GM19328 (cell line): ENCODE data around the gene TNFAIP6.

ENCODE experiments used
- ATAC-seq: cut with Tn5 transposase; IDR thresholded peaks from one replicate; pipeline ENCODE4 v1.9.1; 2021; ENCODE audit warnings: mild to moderate bottlenecking, moderate library complexity; ENCODE audit not compliant: unreplicated experiment

Gene TNFAIP6

DNA sequence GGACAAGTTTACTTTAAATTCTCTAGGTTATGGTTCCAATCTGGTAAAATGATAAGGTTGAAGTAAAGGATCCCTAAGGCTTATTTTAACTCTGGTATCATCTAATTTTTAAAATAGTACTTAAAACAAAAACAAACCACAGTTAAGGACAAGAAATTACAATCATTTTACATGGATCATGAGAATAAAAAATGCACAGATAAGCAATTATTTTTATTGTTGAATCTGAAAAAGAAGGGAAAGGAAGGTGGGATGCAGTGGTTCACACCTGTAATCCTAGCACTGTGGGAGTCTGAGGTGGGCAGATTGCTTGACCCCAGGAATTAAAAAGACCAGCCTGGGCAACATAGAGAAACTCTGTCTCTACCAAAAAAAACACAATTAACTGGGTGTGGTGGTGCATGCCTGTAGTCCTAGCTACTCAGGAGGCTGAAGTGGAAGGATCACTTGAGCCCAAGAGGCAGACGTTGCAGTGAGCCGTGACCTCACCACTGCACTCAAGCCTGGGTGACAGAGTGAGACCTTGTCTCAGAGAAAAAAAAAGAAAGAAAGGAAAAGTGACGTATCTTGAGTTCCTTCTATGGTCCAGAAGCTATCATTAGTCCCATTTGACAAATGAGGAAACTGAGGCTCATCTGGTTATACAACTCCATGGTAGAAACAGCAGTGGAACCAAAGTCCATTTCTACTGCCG is 2.5 kb downstream of the TNFAIP6 start:
- ATAC-seq, result no peak

DNA sequence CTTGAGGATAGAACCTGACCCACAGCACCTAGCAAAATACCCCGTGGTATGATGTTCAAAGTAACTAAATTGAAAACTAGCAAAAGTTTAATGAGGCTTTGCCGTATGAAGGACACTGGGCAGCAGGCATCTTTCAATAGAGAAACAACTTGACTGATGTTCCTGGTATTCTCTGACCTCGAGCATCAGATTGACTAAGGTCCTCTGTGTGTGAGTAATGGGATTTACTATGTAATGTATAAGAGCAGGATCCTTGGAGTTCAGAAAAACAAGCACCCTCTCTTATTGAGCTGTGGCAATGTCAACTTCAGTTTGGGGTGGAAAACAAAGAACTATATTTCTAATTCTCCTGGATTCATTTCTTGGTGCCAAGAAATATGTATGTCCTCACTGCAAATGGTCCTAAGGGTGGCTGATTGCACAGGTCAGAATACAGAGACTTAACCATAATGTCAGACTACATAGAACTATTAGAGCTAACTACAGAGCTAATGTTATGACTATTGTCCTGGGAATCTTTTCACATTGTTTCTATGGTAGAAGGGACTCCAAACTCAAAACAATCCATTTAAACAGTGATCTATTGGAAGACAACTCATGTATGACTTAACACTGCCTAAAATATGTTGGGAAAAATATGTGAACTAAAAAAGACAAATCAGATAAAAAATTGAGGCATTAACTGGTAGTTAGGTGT is 4.4 kb downstream of the TNFAIP6 start:
- no peak for ATAC-seq

DNA sequence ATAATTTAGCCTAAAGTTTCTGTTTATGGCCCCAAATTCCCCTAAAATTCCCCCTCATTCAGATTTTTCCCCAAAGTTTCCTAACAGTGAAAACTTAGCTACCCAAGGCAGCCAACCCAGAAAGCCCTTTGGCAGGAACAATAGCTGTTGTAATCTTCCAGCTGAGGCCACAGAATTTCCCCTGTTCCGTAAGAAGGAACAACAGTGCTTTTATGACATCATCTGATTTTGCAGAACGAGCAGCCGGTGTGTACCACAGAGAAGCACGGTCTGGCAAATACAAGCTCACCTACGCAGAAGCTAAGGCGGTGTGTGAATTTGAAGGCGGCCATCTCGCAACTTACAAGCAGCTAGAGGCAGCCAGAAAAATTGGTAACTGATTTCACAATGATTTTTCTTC is 6.3 kb downstream of the TNFAIP6 start:
- ATAC-seq, result no peak

DNA sequence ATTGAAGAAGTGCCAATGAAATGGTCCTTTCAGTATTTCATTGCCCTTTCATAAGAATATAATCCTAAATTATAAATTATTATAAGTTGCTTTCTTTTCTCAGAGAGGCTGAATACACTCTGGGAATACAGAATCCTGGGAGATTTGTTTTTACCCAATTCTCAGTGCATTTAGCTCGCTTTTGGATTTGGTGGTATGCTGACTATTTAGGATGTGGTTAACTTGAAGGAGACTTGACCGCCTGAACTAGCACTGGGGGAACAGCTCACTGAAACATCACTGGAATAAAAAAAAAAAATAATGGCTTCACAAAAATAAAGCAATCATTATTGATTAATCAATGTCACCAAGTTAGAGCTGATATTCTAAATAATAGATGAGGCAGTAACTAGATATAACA is 10.2 kb downstream of the TNFAIP6 start:
- no peak for ATAC-seq

DNA sequence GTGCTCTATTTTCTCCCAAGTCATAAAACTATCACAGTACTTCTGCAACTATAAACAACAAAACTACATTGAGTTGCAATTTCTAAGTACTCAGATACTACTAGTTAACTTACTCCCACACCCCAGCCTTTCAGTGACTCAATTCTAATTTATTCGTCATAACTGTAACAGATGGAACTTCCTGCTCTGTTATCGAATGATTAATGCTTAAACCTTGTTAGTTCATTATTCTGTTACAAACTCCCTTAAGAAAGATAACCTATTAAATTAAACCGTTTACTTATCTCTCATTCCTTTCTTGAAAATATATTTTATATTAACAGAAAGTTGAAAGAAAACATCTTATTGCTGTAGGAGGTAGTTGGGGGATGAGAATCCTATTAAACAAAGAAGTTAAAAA is 17.0 kb downstream of the TNFAIP6 start:
- peak; percentile 81 for ATAC-seq

DNA sequence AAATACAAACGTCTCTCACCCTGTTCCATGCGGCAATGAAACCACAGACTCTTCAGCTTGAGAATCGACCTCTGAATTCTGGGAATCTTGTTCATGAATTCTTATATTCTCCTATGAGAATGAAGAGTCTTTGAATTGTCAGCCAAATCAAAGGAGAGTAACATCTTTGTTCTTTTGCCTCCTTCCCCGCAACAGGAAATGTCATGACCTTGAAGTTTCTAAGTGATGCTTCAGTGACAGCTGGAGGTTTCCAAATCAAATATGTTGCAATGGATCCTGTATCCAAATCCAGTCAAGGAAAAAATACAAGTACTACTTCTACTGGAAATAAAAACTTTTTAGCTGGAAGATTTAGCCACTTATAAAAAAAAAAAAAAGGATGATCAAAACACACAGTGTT is 21.8 kb downstream of the TNFAIP6 start:
- no peak for ATAC-seq

DNA sequence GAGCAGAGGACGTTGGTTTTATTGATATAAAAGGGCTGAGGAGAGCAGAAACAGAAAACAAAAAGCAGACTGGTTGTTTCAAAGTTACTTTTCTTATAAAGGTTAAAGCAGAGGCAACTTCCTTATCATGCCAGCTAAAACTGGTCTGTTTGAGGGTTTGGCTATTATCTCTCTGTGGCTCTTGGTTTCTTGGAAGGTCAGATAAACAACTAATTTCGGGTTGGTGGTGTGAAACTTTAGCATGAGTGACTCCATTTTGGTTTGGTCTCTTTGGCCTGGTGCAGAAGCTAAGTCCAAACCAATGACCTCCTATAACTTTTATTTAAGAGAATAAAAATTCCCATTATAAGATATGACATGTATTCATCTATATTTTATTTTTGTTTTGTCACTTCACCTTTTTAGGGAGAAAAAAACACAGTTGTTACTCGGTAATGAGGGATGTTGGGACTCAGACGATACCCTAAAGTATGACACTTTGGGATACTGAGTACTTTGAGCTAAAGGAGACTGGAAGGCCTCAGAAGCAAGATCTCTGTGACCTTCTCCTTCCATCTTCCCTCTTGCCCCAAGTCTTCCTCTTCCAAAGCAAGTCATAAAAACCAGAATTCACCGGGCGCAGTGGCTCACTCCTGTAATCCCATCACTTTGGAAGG is 23.3 kb downstream of the TNFAIP6 start:
- ATAC-seq, result no peak

DNA sequence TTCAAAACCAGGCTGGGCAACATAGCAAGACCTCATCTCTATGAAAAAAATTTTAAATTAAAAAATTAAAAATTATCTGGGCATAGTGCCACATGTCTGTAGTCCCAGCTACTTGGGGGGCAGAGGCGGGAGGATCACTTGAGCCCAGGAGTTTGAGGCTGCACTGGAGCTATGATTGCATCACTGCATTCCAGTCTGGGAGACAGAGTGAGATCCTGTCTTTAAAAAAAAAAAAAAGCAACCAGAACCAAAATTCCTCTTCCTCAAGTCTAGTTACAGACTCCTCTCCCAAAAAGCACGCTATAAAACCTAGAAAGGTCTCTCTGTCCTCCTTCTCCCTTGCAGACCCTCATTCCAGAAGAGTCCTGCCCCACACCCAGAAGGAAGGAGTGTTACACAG is 23.9 kb downstream of the TNFAIP6 start:
- ATAC-seq, result no peak

DNA sequence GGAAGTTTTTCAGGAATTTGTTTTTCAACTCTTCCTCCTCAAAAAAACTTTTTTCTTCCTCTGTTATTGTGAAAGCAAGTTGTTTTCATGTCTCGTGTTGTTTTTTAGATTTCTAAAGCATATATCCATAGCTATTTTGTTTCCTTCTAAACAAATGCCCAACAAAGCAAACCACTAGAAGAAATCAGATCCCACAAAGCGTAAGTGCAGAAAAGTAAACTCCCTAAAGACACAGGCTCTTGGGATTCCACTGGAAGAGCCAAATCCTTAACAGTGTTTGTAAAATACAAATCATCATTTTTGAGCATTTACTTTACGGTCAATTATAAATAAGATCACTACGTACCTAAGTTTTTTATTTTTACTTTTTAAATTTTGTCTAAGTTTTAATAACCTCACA is 30.6 kb downstream of the TNFAIP6 start:
- no peak for ATAC-seq

DNA sequence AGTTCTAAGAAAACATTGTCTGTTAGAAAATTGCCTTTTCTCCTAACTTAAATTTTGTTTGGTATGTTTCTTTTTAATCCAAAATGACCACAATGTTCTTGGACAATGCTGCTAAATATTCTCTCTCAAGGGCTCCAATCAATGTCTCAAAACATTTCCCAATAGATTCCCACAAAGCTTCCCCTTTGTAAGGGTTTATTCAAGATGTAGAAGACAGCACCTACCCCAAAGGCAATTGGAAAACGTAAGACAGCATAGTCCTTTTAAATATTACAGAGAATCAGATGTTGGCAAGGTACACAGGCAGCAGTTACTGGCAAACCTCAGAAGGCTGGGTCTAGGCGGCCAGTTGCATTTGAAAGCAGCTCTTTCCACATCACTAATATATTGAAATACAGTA is 34.0 kb downstream of the TNFAIP6 start:
- no peak for ATAC-seq

DNA sequence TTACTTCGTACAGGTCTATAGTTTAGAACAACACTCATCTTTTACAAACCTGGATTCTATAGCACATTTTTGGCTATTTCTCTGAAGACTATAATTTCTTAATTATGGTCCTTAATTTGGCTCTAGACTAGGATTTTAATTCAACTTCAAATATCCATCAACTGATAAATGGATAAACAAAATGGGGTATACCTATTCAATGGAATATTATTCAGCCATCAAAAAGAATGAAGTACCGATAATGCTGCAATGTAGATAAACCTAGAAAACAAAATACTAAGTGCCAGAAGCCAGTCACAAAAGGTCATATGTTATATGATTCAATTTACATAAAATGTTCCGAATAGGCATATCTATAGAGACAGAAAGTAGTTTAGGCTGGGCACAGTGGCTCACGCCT is 37.1 kb downstream of the TNFAIP6 start:
- no peak for ATAC-seq

DNA sequence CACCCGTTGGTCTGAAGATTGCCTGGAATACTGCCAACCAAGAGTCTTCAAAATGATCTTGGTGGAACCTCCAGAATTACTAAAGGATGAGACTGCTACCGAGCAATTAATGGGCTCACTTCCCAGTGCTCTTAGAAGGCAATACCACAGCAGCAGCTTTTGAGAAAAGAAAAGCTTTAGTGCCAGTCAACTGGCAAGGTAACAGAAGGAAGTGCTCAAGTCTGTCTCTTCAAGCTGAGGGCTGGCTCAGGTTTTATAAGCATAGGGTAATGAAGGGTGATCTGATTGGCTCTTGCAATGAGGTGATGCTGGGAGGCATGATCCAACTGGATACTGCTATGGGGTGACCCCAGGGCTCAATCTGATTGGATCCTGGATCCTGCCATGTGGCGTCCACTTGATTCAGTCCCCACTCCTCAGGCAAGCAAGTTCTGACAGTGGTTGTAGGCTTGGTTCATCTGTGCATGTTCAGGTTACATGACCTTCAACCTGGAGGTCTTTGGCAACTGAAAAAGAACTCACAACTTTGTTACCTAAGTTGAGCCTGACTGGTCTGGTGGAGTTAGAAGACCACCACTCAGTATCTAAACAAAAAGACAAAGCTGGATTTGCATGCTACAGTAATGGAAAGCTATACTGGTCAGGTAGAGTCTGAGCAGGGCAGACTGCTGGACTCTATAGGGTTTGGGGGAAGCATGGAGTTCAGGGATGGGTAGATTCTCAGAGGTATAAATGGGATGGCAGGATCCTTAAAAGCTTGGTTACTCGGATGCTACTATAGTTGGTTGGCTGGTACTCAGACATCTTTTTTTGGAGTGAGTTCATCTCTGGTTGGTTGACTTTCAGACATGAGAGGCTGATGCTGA is 38.4 kb downstream of the TNFAIP6 start:
- ATAC-seq, result no peak

DNA sequence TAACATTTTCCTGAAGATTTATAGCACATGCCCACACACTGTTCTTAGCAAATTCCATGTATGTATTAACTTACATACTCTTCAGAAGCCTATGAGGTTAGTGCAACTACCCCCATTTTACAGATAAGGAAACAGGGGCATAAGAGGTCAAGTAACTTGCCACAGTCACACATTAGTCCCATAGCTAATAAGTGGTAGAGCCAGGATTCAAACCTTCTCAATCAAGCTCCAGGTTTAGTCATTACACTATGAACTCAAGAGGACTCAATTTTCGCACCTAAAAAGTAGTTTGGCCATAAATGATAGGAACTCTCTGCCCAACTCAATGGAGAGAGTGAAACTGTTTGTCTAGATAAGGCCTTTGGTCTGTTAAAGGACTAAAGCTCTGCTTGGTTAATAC is 42.6 kb downstream of the TNFAIP6 start:
- no peak for ATAC-seq

DNA sequence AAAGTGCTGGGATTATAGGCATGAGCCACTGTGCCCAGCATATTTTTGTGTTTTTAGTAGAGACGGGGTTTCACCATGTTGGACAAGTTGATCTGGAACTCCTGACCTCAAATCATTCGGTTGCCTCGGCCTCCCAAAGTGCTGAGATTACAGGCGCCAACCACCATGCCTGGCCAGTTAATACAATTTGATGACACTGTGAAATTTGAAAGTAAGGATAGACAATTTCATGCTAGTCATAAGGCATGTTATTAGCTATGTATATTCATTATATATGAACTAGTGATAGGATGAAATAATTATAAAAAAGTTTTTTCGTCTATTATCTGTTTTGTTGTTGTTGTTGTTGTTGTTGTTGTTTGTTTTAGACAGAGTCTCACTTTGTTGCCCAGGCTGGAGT is 43.8 kb downstream of the TNFAIP6 start:
- ATAC-seq, result no peak

DNA sequence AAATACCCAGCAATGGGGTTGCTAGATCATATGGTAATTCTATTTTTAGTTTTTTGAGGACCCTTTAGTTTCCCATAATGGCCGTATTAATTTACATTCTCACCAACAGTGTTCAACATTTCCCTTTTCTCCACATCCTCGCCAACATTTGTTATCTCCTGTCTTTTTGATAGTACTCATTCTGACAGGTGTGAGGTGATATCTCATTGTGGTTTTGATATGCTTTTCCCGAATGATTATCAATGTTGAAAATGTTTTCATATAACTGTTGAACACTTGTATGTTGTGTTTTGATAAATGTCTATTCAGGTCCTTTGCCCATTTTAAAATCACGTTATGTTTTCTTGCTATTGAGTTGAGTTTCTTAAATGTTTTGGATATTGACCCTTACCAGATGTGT is 46.5 kb downstream of the TNFAIP6 start:
- ATAC-seq, result no peak

DNA sequence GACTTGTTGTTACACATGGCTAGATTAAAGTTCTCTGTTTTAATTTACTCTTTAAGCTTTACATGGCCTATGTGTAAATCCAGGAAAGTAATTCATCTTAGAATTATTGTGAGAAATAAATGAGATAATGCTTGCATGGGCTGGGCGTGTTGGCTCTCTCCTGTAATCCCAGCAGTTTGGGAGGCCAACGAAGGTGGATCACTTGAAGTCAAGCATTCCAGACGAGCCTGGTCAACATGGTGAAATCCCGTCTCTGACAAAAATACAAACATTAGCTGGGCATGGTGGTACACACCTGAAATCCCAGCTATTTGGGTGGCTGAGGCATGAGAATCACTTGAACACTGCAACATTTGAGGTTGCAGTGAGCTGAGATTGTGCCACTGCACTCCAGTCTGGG is 48.0 kb downstream of the TNFAIP6 start:
- no peak for ATAC-seq

DNA sequence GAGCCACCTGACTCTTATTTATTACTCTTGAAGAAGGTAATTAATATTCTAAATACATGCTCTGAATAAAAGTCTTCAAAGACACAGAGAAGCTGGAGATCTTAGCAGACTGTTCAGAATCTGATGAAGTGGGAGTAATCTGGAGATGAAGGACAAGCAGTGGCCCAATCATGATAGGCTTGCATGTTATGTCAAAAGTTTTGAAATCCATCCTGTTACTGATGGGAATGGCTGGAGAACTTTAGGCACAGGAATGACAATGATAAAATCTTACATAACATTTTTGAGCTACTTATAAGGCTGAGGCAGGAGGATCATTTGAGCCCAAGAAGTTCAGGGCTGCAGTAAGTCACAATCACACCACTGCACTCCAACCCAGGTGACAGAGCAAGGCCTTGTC is 49.9 kb downstream of the TNFAIP6 start:
- no peak for ATAC-seq

DNA sequence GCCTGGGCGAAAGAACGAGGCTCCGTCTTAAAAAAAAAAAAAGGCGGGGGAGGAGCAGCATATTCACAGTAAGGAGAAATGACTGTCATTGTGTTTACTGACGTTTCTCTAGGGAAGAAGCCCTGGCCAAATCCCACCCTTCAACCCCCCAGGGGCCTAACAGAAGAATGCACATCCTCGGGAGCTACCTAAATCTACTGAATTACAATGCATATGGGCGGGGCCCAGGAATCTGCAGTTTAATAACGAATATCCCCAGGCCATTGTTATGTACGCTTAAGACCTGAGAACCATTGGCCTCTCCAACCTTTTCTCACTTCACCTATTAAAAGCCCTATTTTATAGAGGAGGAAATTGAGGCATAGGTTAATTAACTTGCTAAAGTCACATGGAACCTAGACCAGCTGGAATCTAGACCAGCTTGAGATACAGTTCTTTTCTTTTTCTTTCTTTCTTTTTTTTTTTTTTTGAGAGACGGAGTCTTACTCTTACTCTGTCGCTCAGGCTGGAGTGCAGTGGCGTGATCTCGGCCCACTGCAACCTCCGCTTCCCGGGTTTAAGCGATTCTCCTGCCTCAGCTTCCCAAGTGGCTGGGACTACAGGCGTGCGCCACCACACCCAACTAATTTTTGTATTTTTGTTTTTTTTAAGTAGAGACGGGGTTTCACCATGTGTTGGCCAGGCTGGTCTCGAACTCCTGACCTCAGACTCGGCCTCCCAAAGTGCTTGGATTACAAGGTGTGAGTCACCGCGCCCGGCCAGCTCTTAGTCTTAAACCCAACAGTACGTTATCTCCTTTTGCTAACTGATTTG is 51.6 kb downstream of the TNFAIP6 start:
- no peak for ATAC-seq

DNA sequence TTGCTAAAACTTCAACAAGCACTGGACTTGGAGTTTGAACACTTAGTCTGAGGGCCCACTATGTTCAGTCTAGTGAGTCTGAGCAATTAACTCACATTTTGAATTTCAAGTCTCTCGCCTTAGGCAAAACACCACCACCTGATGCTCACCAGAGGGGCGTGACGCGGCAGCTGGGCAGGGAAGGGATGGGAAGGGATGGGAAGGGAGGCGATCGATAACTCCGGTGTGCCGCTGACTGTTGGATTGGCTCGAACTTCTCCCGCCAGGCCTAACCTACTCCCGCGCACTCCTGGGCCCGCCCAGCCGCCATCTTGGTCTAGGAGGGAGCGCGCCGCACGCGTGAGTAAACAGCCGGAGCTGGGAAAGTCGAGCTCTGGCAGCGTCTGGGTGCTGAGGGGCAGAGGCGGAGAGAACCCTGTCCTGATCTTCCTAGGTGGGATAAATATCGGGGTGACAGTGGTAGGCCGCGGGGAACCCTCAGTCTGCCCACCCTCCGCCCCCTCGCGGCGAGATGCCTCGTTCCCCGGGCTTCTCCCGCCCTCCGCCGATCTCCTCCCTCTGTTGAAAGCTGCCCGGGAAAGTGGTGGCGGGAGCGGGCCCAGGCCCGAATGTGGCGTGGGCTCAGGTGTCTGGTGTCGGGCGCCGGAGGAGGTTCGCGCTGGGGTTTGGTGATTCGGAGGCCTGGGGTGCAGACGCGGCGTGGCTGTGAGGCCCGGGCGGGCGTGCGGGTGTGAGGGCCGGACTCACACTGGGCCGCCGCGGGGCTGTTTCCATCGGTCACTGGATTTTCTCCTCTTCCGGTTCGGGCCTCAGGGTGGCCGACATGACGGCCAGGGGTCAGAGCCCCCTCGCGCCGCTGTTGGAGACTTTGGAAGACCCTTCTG is 52.5 kb downstream of the TNFAIP6 start, which contains the start of gene RIF1:
Gene RIF1 (plus strand): TSS at position 302 of the 884 bp plus-strand sequence. CDS start 522 bp downstream, at position 824.
- peak; percentile 87 for ATAC-seq
